PC-9 (cell line): ENCODE measurements around the gene YWHAH. TPM values are rescaled to one million over a fixed set of nuclear protein-coding genes. Genes with fewer than 3 reads are reported as not detected.

ENCODE experiments used
- BruUV-seq: library from RNA; stranded (reverse); fragments of 400-500 nt; replicated peaks from 2 replicates; lab custom pipeline; 2021; lab: Mats Ljungman, UMichigan
- CTCF ChIA-PET: fragments of 300-600 bp; sonication (Branson Sonifier 250); formaldehyde crosslinking; loops from one replicate; lab custom pipeline; 2022; ENCODE audit warnings: antibody characterized with exemption; lab: Charles Lee
- POLR2A ChIA-PET: fragments of 300-600 bp; sonication (Branson Sonifier 250); formaldehyde crosslinking; loops from one replicate; lab custom pipeline; 2022; ENCODE audit warnings: antibody characterized with exemption; ENCODE audit not compliant: unreplicated experiment; lab: Charles Lee
- DNase-seq, 2 experiments: peaks; one replicate each; pipeline versions ENCODE4 v3.0.0 to v3.0.0-alpha.2; 2015 to 2022; ENCODE audit warnings: mixed read lengths in 1 of 2
- H2AFZ ChIP-seq: fragments of 200-600 bp; sonication (generic); 2 replicates; pipeline ENCODE4 v1.8.1; 2017; ENCODE audit warnings: antibody characterized with exemption
- H3F3A ChIP-seq: fragments of 200-600 bp; sonication (generic); 2 replicates; pipeline ENCODE4 v1.8.1; 2017; ENCODE audit warnings: antibody characterized with exemption, mild to moderate bottlenecking, low read depth; ENCODE audit not compliant: insufficient read depth
- H3K27ac ChIP-seq: fragments of 200-600 bp; sonication (generic); 2 replicates; pipeline ENCODE4 v1.6.1; 2016; ENCODE audit warnings: mixed run types
- H3K27me3 ChIP-seq: fragments of 200-600 bp; sonication (generic); 2 replicates; pipeline ENCODE4 v1.6.1; 2016; ENCODE audit warnings: low read depth, mixed run types; ENCODE audit not compliant: insufficient read depth
- H3K36me3 ChIP-seq: fragments of 200-600 bp; sonication (generic); 2 replicates; pipeline ENCODE4 v1.6.1; 2016; ENCODE audit warnings: low read depth, mixed run types
- H3K4me1 ChIP-seq: fragments of 200-600 bp; sonication (generic); replicated peaks from 2 replicates; pipeline ENCODE4 v1.6.1; 2016; ENCODE audit warnings: mixed run types; ENCODE audit not compliant: insufficient read depth
- H3K4me2 ChIP-seq: fragments of 200-600 bp; sonication (generic); 2 replicates; pipeline ENCODE4 v1.6.1; 2017; ENCODE audit warnings: mixed run types
- H3K4me3 ChIP-seq: fragments of 200-600 bp; sonication (generic); 2 replicates; pipeline ENCODE4 v1.6.1; 2016; ENCODE audit warnings: mixed run types
- H3K79me2 ChIP-seq: fragments of 200-600 bp; sonication (generic); 2 replicates; pipeline ENCODE4 v1.6.1; 2017; ENCODE audit warnings: low read depth, mixed run types
- H3K9me2 ChIP-seq: fragments of 200-600 bp; sonication (generic); 2 replicates; pipeline ENCODE4 v1.8.1; 2017; ENCODE audit warnings: mild to moderate bottlenecking; ENCODE audit not compliant: insufficient read depth
- H3K9me3 ChIP-seq: fragments of 200-600 bp; sonication (generic); 2 replicates; pipeline ENCODE4 v1.8.1; 2016; ENCODE audit warnings: low read depth; ENCODE audit not compliant: insufficient read depth
- H4K20me1 ChIP-seq: fragments of 200-600 bp; sonication (generic); 2 replicates; pipeline ENCODE4 v1.8.1; 2017; ENCODE audit not compliant: insufficient read depth
- EZH2 ChIP-seq: fragments of 200-600 bp; sonication (generic); IDR thresholded peaks from 2 replicates; pipeline ENCODE4 v1.8.0; 2017; ENCODE audit warnings: antibody characterized with exemption, low read depth
- intact Hi-C: fragments of 100-400 bp; cut with micrococcal nuclease; formaldehyde crosslinking; loops from one replicate; pipeline ENCODE4 v1.10.0; 2022; ENCODE audit not compliant: unreplicated experiment
- total RNA-seq: library from RNA; stranded (reverse); gene quantifications from 2 replicates; pipeline ENCODE4 v1.2.3, GENCODE V29; 2021
- TF ChIP-seq, protein P1 (sequence below): fragments of 200-600 bp; sonication (generic); conservative IDR thresholded peaks from 2 replicates; pipeline ENCODE4 v1.6.1; 2017; ENCODE audit warnings: mixed run types, antibody characterized with exemption, mild to moderate bottlenecking, moderate library complexity

Gene YWHAH
- total RNA-seq, 1 experiment from 2014 or later = 132 TPM

DNA sequence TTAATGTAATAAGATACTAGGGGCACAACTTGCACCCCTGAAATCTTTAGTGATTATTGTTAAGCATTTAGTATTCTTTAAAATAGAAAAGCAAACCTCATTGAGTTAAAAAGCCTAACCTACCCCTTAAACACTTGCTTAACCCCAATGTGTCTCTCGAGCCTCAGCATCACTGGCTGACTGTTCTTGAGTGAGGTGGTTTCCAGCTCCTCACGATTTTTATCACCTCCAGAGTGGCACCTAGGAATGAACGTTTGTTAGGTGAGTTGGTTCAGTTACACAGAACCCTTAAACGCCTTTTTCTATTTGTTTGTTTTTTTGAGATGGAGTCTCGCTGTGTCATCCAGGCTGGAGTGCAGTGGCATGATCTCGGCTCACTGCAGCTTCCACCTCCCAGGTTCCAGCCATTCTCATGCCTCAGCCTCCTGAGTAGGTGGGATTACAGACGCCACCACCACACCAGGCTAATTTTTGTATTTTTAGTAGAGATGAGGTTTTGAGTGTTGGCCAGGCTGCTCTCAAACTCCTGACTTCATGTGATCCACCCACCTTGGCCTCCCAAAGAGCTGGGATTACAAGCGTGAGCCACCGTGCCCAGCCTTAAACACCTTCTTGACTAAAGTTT, 13.7 kb downstream of the YWHAH start:
- Histone ChIP-seq H3K36me3 (peaks cover 19% of the 10 kb centered on the region), H3K27ac (no peak overlapping the region), H3K9me2 (no peaks in the 10 kb centered on the region), H3K4me3 (no peak overlapping the region), H3K79me2 (peaks cover 23% of the 10 kb centered on the region), H3K9me3 (no peaks in the 10 kb centered on the region), H3F3A (peaks cover 20% of the 10 kb centered on the region; the same call in 1 of the 2 replicates), H3K4me1 (peaks cover under 1% of the 10 kb centered on the region; the same call in 1 of the 2 replicates), H3K27me3 (no peaks in the 10 kb centered on the region), H3K4me2 (no peak overlapping the region), H4K20me1 (peaks cover 13% of the 10 kb centered on the region), H2AFZ (no peak overlapping the region)
- POLR2A ChIA-PET = no interaction called here
- BruUV-seq = no TSS peak
- DNase-seq = no peak
- TF ChIP-seq, protein P1, sequence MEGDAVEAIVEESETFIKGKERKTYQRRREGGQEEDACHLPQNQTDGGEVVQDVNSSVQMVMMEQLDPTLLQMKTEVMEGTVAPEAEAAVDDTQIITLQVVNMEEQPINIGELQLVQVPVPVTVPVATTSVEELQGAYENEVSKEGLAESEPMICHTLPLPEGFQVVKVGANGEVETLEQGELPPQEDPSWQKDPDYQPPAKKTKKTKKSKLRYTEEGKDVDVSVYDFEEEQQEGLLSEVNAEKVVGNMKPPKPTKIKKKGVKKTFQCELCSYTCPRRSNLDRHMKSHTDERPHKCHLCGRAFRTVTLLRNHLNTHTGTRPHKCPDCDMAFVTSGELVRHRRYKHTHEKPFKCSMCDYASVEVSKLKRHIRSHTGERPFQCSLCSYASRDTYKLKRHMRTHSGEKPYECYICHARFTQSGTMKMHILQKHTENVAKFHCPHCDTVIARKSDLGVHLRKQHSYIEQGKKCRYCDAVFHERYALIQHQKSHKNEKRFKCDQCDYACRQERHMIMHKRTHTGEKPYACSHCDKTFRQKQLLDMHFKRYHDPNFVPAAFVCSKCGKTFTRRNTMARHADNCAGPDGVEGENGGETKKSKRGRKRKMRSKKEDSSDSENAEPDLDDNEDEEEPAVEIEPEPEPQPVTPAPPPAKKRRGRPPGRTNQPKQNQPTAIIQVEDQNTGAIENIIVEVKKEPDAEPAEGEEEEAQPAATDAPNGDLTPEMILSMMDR = no peak
- no peak for TF ChIP-seq EZH2
- CTCF ChIA-PET = interaction anchor here (0.6 kb wide), 2 partner anchors 19 to 38 kb away, joined by 4 to 6 read pairs; no protein-coding TSS in a partner anchor
- intact Hi-C loops = no loop called here

DNA sequence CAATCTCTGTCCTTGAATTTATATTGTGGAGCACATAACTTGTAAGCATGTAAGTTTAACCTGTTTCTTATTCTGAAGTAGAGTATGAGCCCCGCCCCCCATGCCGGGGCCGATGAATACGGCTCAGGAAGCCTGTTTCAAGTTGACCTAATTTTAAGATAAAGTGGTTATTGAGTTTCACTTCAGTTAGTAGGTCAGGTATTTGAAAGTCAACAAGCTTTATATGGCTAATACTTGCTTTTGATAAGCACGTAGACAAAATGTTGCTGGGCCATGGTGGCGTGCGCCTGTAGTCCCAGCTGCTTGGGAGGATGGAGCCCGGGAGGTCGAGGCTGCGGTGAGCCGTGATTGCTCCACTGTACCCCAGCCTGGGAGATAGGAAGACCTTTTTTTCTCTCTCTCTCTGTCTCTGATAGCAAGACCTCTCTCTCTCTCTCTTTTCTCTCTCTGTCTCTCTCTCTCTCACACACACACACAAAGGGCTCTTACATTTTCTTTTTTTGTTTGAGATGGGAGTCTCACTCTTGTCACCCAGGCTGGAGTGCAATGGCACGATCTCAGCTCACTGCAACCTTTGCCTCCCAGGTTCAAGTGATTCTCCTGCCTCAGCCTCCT, 14.4 kb downstream of the YWHAH start:
- H3F3A ChIP-seq = peaks cover 20% of the 10 kb centered on the region; the same call in 1 of the 2 replicates
- intact Hi-C loops = no loop called here
- BruUV-seq = no TSS peak
- DNase-seq = no peak
- H3K4me2 ChIP-seq = no peak overlapping the region
- H3K9me3 ChIP-seq = no peaks in the 10 kb centered on the region
- no peaks in the 10 kb centered on the region for H3K9me2 ChIP-seq
- no peaks in the 10 kb centered on the region for H3K4me1 ChIP-seq
- H3K27me3 ChIP-seq = no peaks in the 10 kb centered on the region
- peaks cover 8% of the 10 kb centered on the region; the same call in 1 of the 2 replicates for H4K20me1 ChIP-seq
- TF ChIP-seq, protein P1 = no peak
- no peak for TF ChIP-seq EZH2
- peaks cover 15% of the 10 kb centered on the region; the same call in 1 of the 2 replicates for H3K36me3 ChIP-seq
- peaks cover 16% of the 10 kb centered on the region for H3K79me2 ChIP-seq
- ChIA-PET CTCF (interaction anchor here (0.6 to 0.7 kb wide), 2 partner anchors 38 to 747 kb away, joined by 3 to 4 read pairs; partner anchors contain the start of gene LIMK2), POLR2A (no interaction called here)
- no peak overlapping the region for H2AFZ ChIP-seq
- no peak overlapping the region for H3K27ac ChIP-seq
- H3K4me3 ChIP-seq = no peak overlapping the region

GRCh38 chr22:31960767-31961166, 16.4 kb downstream of the YWHAH start:
- intact Hi-C loops = no loop called here
- Histone ChIP-seq H3K27ac (no peak overlapping the region), H3K4me1 (no peaks in the 10 kb centered on the region), H3K9me3 (no peaks in the 10 kb centered on the region), H3F3A (peaks cover 17% of the 10 kb centered on the region; the same call in 1 of the 2 replicates), H3K4me3 (no peak overlapping the region), H3K79me2 (no peaks in the 10 kb centered on the region), H4K20me1 (no peaks in the 10 kb centered on the region), H3K36me3 (peaks cover 13% of the 10 kb centered on the region; the same call in 1 of the 2 replicates), H3K4me2 (no peak overlapping the region), H2AFZ (no peak overlapping the region), H3K9me2 (no peaks in the 10 kb centered on the region), H3K27me3 (no peaks in the 10 kb centered on the region)
- CTCF ChIA-PET = interaction anchor here (0.6 to 1.7 kb wide), 2 partner anchors 10 to 11 kb away, joined by 6 to 8 read pairs; no protein-coding TSS in a partner anchor
- POLR2A ChIA-PET = no interaction called here
- BruUV-seq = no TSS peak
- DNase-seq = no peak
- TF ChIP-seq, protein P1 = no peak
- TF ChIP-seq EZH2 = no peak
